ENCODE results near the gene GTF3C4.
"Not testable (repeated sequence)": the region's sequence is repeated elsewhere in the genome, so short reads cannot be mapped to it uniquely, and the experiment has no call there.

GRCh38 chr9:132718381-132718928 is 48.2 kb downstream of the GTF3C4 start:
- TF ChIP-seq, protein P1, sequence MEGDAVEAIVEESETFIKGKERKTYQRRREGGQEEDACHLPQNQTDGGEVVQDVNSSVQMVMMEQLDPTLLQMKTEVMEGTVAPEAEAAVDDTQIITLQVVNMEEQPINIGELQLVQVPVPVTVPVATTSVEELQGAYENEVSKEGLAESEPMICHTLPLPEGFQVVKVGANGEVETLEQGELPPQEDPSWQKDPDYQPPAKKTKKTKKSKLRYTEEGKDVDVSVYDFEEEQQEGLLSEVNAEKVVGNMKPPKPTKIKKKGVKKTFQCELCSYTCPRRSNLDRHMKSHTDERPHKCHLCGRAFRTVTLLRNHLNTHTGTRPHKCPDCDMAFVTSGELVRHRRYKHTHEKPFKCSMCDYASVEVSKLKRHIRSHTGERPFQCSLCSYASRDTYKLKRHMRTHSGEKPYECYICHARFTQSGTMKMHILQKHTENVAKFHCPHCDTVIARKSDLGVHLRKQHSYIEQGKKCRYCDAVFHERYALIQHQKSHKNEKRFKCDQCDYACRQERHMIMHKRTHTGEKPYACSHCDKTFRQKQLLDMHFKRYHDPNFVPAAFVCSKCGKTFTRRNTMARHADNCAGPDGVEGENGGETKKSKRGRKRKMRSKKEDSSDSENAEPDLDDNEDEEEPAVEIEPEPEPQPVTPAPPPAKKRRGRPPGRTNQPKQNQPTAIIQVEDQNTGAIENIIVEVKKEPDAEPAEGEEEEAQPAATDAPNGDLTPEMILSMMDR (IDR thresholded peaks at IDR 0.05) = not testable (repeated sequence)
- not testable (repeated sequence) for TF ChIP-seq POLR2A (IDR thresholded peaks at IDR 0.05)

All from right lobe of liver (tissue), 4 donors.